PC-3 (cell line): ENCODE data around the gene FCRL6. TPM values are rescaled to one million over a fixed set of nuclear protein-coding genes. Genes with fewer than 3 reads are reported as not detected.
A peak's percentile ranks its signal among the peaks of the same experiment; 100 is the strongest.

Source experiments
- ATAC-seq: fragments of 200-7000 bp; cut with Tn5 transposase; 2 replicates; pipeline ENCODE4 v1.9.1; 2020; ENCODE audit warnings: mild to moderate bottlenecking, moderate library complexity
- Bru-seq: library from RNA; stranded (reverse); fragments of 400-500 nt; gene quantifications from one replicate; lab custom pipeline; 2021; lab: Mats Ljungman, UMichigan
- BruChase-seq, 2 experiments: library from RNA; stranded (reverse); fragments of 400-500 nt; gene quantifications; one replicate each; lab custom pipeline; 2021; lab: Mats Ljungman, UMichigan
- BruUV-seq: library from RNA; stranded (reverse); fragments of 400-500 nt; replicated peaks from 2 replicates; lab custom pipeline; 2021; lab: Mats Ljungman, UMichigan
- CTCF ChIA-PET: fragments of 300-600 bp; sonication (Branson Sonifier 250); formaldehyde crosslinking; loops from one replicate; lab custom pipeline; 2022; ENCODE audit warnings: antibody characterized with exemption; lab: Charles Lee
- POLR2A ChIA-PET: fragments of 300-600 bp; sonication (Branson Sonifier 250); formaldehyde crosslinking; loops from one replicate; lab custom pipeline; 2022; ENCODE audit warnings: antibody characterized with exemption; ENCODE audit not compliant: unreplicated experiment; lab: Charles Lee
- DNase-seq: peaks from one replicate; pipeline ENCODE4 v3.0.0-alpha.2; 2015
- H2AFZ ChIP-seq: fragments of 300-600 bp; sonication (generic); 2 replicates; pipeline ENCODE4 v1.6.0; 2016; ENCODE audit warnings: antibody characterized with exemption, low read length
- H3F3A ChIP-seq: fragments of 300-600 bp; sonication (generic); one replicate; pipeline ENCODE4 v1.6.0; 2017; ENCODE audit warnings: antibody characterized with exemption, low read length, control low read depth, mild to moderate bottlenecking; ENCODE audit not compliant: unreplicated experiment
- H3K27ac ChIP-seq: fragments of 300-600 bp; sonication (generic); 2 replicates; pipeline ENCODE4 v1.5.1; 2016; ENCODE audit warnings: mild to moderate bottlenecking, low read length
- H3K27me3 ChIP-seq: fragments of 300-600 bp; sonication (generic); 2 replicates; pipeline ENCODE4 v1.6.1; 2016; ENCODE audit warnings: low read length, mixed read lengths
- H3K36me3 ChIP-seq: fragments of 300-600 bp; sonication (generic); 2 replicates; pipeline ENCODE4 v1.6.1; 2016; ENCODE audit warnings: low read depth, mixed run types, low read length, mixed read lengths
- H3K4me1 ChIP-seq: fragments of 300-600 bp; sonication (generic); 2 replicates; pipeline ENCODE4 v1.5.1; 2016; ENCODE audit warnings: low read length; ENCODE audit not compliant: insufficient read depth
- H3K4me2 ChIP-seq: fragments of 300-600 bp; sonication (generic); 2 replicates; pipeline ENCODE4 v1.6.0; 2016; ENCODE audit warnings: low read length
- H3K4me3 ChIP-seq: fragments of 300-600 bp; sonication (generic); 2 replicates; pipeline ENCODE4 v1.5.1; 2016; ENCODE audit warnings: mild to moderate bottlenecking, low read length, mixed read lengths
- H3K79me2 ChIP-seq: fragments of 300-600 bp; sonication (generic); 2 replicates; pipeline ENCODE4 v1.6.1; 2017; ENCODE audit warnings: low read length, mixed read lengths
- H3K9ac ChIP-seq: fragments of 300-600 bp; sonication (generic); 2 replicates; pipeline ENCODE4 v1.6.0; 2016; ENCODE audit warnings: mild to moderate bottlenecking, low read length
- H3K9me2 ChIP-seq: fragments of 300-600 bp; sonication (generic); replicated peaks from 2 replicates; pipeline ENCODE4 v1.6.1; 2016; ENCODE audit warnings: mixed run types, low read length, mixed read lengths
- H3K9me3 ChIP-seq: fragments of 300-600 bp; sonication (generic); 2 replicates; pipeline ENCODE4 v1.6.1; 2016; ENCODE audit warnings: low read length, mixed read lengths
- H4K20me1 ChIP-seq: fragments of 300-600 bp; sonication (generic); 2 replicates; pipeline ENCODE4 v1.6.1; 2016; ENCODE audit warnings: low read length, mixed read lengths
- CTCF ChIP-seq: fragments of 300-600 bp; sonication (generic); conservative IDR thresholded peaks from 2 replicates; pipeline ENCODE4 v1.5.1; 2017; ENCODE audit warnings: antibody characterized with exemption, low read depth, mild to moderate bottlenecking, low read length
- EZH2 ChIP-seq: fragments of 300-600 bp; sonication (generic); IDR thresholded peaks from one replicate; pipeline ENCODE4 v1.6.1; 2017; ENCODE audit warnings: antibody characterized with exemption, mild to moderate bottlenecking, low read length; ENCODE audit not compliant: unreplicated experiment
- EZH2phosphoT487 ChIP-seq: fragments of 300-600 bp; sonication (generic); IDR thresholded peaks from 2 replicates; pipeline ENCODE4 v1.6.1; 2018; ENCODE audit warnings: mild to moderate bottlenecking, antibody characterized with exemption, low read length, borderline replicate concordance
- intact Hi-C: fragments of 100-400 bp; cut with micrococcal nuclease; formaldehyde crosslinking; loops from 2 replicates; pipeline ENCODE4 v1.9.0; 2023
- long read RNA-seq: library from polyadenylated mRNA; unstranded; transcript quantifications from one replicate; pipeline ENCODE4 v2.0.0, GENCODE V29; 2021; ENCODE audit not compliant: unreplicated experiment
- total RNA-seq: library from RNA; depleted of rRNA; stranded (reverse); fragments of >200 nt; gene quantifications from 2 replicates; pipeline ENCODE4 v1.2.3, GENCODE V29; 2014; rRNA removed

Gene FCRL6
- not detected in 2 replicates for total RNA-seq
- not detected for Bru-seq, nascent RNA
- BruChase-seq, experiment 1, labeled RNA remaining after a 6-hour chase: percentile 5 among the genes with signal in this experiment
- BruChase-seq, experiment 2, labeled RNA remaining after a 2-hour chase: percentile 5 among the genes with signal in this experiment
- long read RNA-seq: 0 reads

GRCh38 chr1:159802111-159802510 is at the start of gene FCRL6:
TSS of gene FCRL6 (plus strand) at chr1:159802360. CDS start at chr1:159802425, 65 bp downstream.
- peaks cover 6% of the 10 kb centered on the region; the same call in 1 of the 2 replicates for H3K27me3 ChIP-seq
- no peak within 1 kb of the TSS for H3K4me3 ChIP-seq
- H3F3A ChIP-seq: no peaks in the 10 kb centered on the region
- no peak within 1 kb of the TSS for H3K4me2 ChIP-seq
- H3K9me3 ChIP-seq: no peaks in the 10 kb centered on the region
- no peak for DNase-seq
- H4K20me1 ChIP-seq: no peaks in the 10 kb centered on the region
- intact Hi-C loops: no loop called here
- H2AFZ ChIP-seq: no peak within 1 kb of the TSS
- H3K4me1 ChIP-seq: peaks cover 16% of the 10 kb centered on the region
- no peaks in the 10 kb centered on the region for H3K79me2 ChIP-seq
- BruUV-seq: no TSS peak
- ChIA-PET POLR2A (no interaction called here), CTCF (no interaction called here)
- H3K9me2 ChIP-seq: no peaks in the 10 kb centered on the region
- H3K36me3 ChIP-seq: no peaks in the 10 kb centered on the region
- H3K9ac ChIP-seq: no peak within 1 kb of the TSS
- no peak within 1 kb of the TSS for H3K27ac ChIP-seq
- TF ChIP-seq CTCF (no peak), EZH2 (no peak), EZH2phosphoT487 (no peak)
- ATAC-seq: no peak

GRCh38 chr1:159753386-159753785 is 48.8 kb upstream of the FCRL6 start:
- Histone ChIP-seq H4K20me1 (no peaks in the 10 kb centered on the region), H3K4me2 (no peak overlapping the region), H3K27ac (no peak overlapping the region), H3K9me2 (no peaks in the 10 kb centered on the region), H3K4me3 (no peak overlapping the region), H3K36me3 (no peaks in the 10 kb centered on the region), H3K4me1 (no peaks in the 10 kb centered on the region), H3K9ac (no peak overlapping the region), H3K79me2 (no peaks in the 10 kb centered on the region), H3K9me3 (no peaks in the 10 kb centered on the region), H2AFZ (no peak overlapping the region), H3F3A (no peaks in the 10 kb centered on the region), H3K27me3 (peaks cover 74% of the 10 kb centered on the region)
- no TSS peak for BruUV-seq
- ChIA-PET POLR2A (no interaction called here), CTCF (no interaction called here)
- intact Hi-C loops: no loop called here
- no peak for TF ChIP-seq CTCF
- no peak for TF ChIP-seq EZH2
- no peak for TF ChIP-seq EZH2phosphoT487
- ATAC-seq (no peak), DNase-seq (no peak)

DNA sequence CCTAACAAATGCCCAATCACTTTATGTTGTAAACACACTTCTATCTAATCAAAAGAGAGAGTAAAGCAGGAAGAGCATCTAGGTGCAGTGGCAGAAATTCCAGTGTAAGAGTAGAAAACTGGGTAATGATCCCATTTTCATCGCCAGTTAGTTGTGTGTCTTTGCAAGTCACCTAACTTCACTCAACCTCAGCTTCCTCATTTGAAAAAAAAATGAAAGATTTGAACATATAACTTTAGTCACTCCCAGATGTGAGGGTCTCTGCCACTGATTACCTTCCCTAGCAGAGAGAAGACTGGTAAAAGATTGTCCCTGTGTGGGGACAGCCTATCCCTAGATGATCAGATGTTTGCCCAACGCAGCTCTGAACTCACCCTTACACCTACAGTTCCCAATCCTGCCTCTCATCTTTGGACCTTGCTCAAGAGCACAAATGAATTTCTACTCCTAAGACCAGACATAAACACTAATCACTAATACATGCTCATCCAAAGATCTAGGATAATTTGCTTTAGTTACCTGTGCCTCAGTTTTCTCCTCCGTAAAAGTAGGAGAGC is 46.6 kb upstream of the FCRL6 start:
- Histone ChIP-seq H3K4me2 (no peak overlapping the region), H3K36me3 (no peaks in the 10 kb centered on the region), H3K9me2 (no peaks in the 10 kb centered on the region), H4K20me1 (no peaks in the 10 kb centered on the region), H3K9me3 (no peaks in the 10 kb centered on the region), H3K27me3 (peaks cover 71% of the 10 kb centered on the region), H2AFZ (no peak overlapping the region), H3F3A (no peaks in the 10 kb centered on the region), H3K27ac (no peak overlapping the region), H3K4me3 (no peak overlapping the region), H3K4me1 (no peaks in the 10 kb centered on the region), H3K9ac (no peak overlapping the region), H3K79me2 (no peaks in the 10 kb centered on the region)
- ATAC-seq (no peak), DNase-seq (no peak)
- no TSS peak for BruUV-seq
- POLR2A ChIA-PET: no interaction called here
- CTCF ChIA-PET: no interaction called here
- TF ChIP-seq CTCF (no peak), EZH2 (no peak), EZH2phosphoT487 (no peak)
- intact Hi-C loops: no loop called here
